GM21723 (cell line): Measurements from ENCODE around the gene STAMBP.
"Not testable (repeated sequence)": the region's sequence is repeated elsewhere in the genome, so short reads cannot be mapped to it uniquely, and the experiment has no call there.

ENCODE experiments used
- ATAC-seq: cut with Tn5 transposase; IDR thresholded peaks from one replicate; pipeline ENCODE4 v1.9.1; 2021; ENCODE audit warnings: mild to moderate bottlenecking, moderate library complexity; ENCODE audit not compliant: unreplicated experiment

Gene STAMBP

GRCh38 chr2:73885406-73885805 lies 56.6 kb downstream of the STAMBP start:
- ATAC-seq = no peak

GRCh38 chr2:73886357-73886756 lies 57.6 kb downstream of the STAMBP start:
- ATAC-seq = no peak

- not testable (repeated sequence) for ATAC-seq
These were observed 59.0 kb downstream of the STAMBP start for GRCh38 chr2:73887596-73888353.

- ATAC-seq = no peak
These were observed 59.6 kb downstream of the STAMBP start for GRCh38 chr2:73888388-73888787.

- no peak for ATAC-seq
These were observed 60.4 kb downstream of the STAMBP start for GRCh38 chr2:73889206-73889605.

GRCh38 chr2:73890301-73891092 lies 61.7 kb downstream of the STAMBP start:
- ATAC-seq = no peak

GRCh38 chr2:73891276-73891901 lies 62.6 kb downstream of the STAMBP start:
- ATAC-seq = no peak

- no peak for ATAC-seq
These were observed 64.0 kb downstream of the STAMBP start, which contains the start of gene ACTG2 for GRCh38 chr2:73892631-73893329. Gene ACTG2 (plus strand): TSS chr2:73893008. CDS start chr2:73901312, 8,304 bp downstream.

- ATAC-seq = no peak
These were observed 65.2 kb downstream of the STAMBP start for GRCh38 chr2:73893764-73894474.

- no peak for ATAC-seq
These were observed 65.7 kb downstream of the STAMBP start for GRCh38 chr2:73894475-73894850.

GRCh38 chr2:73894877-73895276 lies 66.1 kb downstream of the STAMBP start:
- ATAC-seq = no peak

GRCh38 chr2:73895473-73895872 lies 66.7 kb downstream of the STAMBP start:
- no peak for ATAC-seq

GRCh38 chr2:73896362-73897239 lies 67.8 kb downstream of the STAMBP start:
- ATAC-seq = no peak

GRCh38 chr2:73897240-73897583 lies 68.5 kb downstream of the STAMBP start:
- no peak for ATAC-seq

- ATAC-seq = no peak
These were observed 69.2 kb downstream of the STAMBP start for GRCh38 chr2:73897934-73898333.

- ATAC-seq = no peak
These were observed 71.1 kb downstream of the STAMBP start for GRCh38 chr2:73899801-73900336.

GRCh38 chr2:73901143-73901542 lies 72.4 kb downstream of the STAMBP start:
- ATAC-seq = no peak

GRCh38 chr2:73902284-73902683 lies 73.5 kb downstream of the STAMBP start:
- ATAC-seq = no peak

- ATAC-seq = no peak
These were observed 74.6 kb downstream of the STAMBP start for GRCh38 chr2:73903313-73903712.
